Prostate gland (tissue), 2 donors: Measurements from ENCODE around the gene FTCDNL1.

Source experiments
- POLR2A ChIP-seq: fragments of 450-650 bp; IDR thresholded peaks from one replicate; pipeline ENCODE4 v1.6.1; 2016; ENCODE audit warnings: antibody characterized with exemption, mild to moderate bottlenecking
- POLR2AphosphoS5 ChIP-seq: sonication (generic); formaldehyde crosslinking; IDR thresholded peaks from one replicate; pipeline ENCODE4 v1.6.1; 2017; ENCODE audit warnings: antibody characterized with exemption
- TF ChIP-seq, protein P1 (sequence below), 4 experiments: fragments of 200-600 bp in 2 of 4; fragments of 450-650 bp in 2 of 4; sonication (generic) in 2 of 4; IDR thresholded peaks; 1 replicate in 3 of 4; 2 replicates in 1 of 4; pipeline ENCODE4 v1.5.1; 2016 to 2019; ENCODE audit warnings: antibody characterized with exemption in 4 of 4, mild to moderate bottlenecking in 2 of 4, moderate library complexity in 2 of 4

DNA sequence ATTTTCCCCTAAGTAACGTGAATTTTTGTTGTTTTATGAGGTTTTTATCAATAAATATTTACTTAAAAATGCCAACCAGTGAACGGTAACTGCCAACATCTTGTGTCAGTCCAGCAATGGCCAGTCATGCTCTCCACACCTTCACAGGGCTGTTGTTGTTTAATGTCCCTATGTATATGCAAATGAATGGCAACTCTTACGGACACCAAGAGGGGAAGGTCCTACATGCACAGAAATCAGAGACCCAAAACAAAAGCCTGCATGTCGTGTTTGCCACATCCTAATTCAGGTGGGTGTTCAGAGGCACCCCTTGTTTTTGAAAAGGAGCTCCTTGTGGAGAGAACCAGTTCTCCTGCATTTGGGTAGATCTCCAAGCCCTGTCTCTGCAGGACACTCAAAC is 4.8 kb upstream of the FTCDNL1 start:
- TF ChIP-seq, protein P1, sequence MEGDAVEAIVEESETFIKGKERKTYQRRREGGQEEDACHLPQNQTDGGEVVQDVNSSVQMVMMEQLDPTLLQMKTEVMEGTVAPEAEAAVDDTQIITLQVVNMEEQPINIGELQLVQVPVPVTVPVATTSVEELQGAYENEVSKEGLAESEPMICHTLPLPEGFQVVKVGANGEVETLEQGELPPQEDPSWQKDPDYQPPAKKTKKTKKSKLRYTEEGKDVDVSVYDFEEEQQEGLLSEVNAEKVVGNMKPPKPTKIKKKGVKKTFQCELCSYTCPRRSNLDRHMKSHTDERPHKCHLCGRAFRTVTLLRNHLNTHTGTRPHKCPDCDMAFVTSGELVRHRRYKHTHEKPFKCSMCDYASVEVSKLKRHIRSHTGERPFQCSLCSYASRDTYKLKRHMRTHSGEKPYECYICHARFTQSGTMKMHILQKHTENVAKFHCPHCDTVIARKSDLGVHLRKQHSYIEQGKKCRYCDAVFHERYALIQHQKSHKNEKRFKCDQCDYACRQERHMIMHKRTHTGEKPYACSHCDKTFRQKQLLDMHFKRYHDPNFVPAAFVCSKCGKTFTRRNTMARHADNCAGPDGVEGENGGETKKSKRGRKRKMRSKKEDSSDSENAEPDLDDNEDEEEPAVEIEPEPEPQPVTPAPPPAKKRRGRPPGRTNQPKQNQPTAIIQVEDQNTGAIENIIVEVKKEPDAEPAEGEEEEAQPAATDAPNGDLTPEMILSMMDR (IDR thresholded peaks at IDR 0.05) = no peak
- TF ChIP-seq POLR2A = no peak
- TF ChIP-seq POLR2AphosphoS5 = no peak
